GM12872 (cell line): Measurements from ENCODE around the gene PRDM10.

Experiments used
- CTCF ChIP-seq: IDR thresholded peaks from 3 replicates; pipeline ENCODE4 v1.5.1; 2011; ENCODE audit warnings: low read depth, mild to moderate bottlenecking, low read length, moderate library complexity; ENCODE audit not compliant: insufficient read depth

PRDM10 gene

GRCh38 chr11:129884581-129884980, 118.1 kb downstream of the PRDM10 start:
- TF ChIP-seq CTCF, result no peak

DNA sequence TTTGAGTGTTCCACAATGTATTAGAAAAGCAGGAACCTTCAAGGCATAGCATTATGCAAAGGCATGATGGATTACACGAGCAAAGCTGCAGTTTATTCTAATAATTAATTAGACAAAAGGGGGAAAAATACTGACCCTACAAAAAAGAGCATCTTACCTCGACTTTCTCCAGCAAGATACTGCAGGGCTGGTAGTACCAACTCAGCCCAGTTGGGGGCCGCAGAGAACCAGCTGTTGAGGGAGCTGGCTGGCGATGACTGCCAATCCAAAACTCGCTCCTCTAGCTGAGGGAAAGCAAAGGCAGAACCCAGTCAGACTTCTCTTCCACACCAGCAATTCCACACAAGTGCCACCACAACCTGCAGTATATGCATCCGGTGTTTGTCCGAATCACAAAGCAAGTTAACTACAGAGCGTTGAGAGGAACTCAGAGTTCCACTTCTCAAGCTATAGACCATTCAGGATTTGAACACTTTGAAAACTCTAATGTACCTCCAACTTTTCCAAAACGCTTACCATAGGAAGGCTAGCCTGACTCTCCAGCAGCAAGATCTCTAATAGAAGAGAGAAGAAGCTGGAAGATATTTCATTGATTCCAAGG, 121.0 kb downstream of the PRDM10 start:
- TF ChIP-seq CTCF, result peak; percentile 79

GRCh38 chr11:129880311-129880710, 122.3 kb downstream of the PRDM10 start:
- TF ChIP-seq CTCF, result no peak

GRCh38 chr11:129871914-129872313, 130.7 kb downstream of the PRDM10 start:
- TF ChIP-seq CTCF, result no peak

- TF ChIP-seq CTCF, result no peak
Measured at GRCh38 chr11:129866311-129866710, 136.3 kb downstream of the PRDM10 start.

- TF ChIP-seq CTCF, result no peak
Measured at GRCh38 chr11:129865701-129866100, 136.9 kb downstream of the PRDM10 start.

GRCh38 chr11:129864811-129865210, 137.8 kb downstream of the PRDM10 start:
- TF ChIP-seq CTCF, result no peak
